HEK293 (cell line): ENCODE results near the gene PDIA5.

Experiments used
- CTCF ChIA-PET: fragments of 350-600 bp; formaldehyde crosslinking; extraction: SDS; loops from one replicate; lab custom pipeline; 2021; ENCODE audit warnings: antibody characterized with exemption; lab: Yijun Ruan, JAX
- POLR2A ChIA-PET: fragments of 300-600 bp; formaldehyde crosslinking; extraction: SDS; loops from one replicate; lab custom pipeline; 2020; ENCODE audit warnings: antibody characterized with exemption, inconsistent platforms; lab: Yijun Ruan, JAX
- H3K27ac ChIP-seq: fragments of 200-500 bp; sonication (Bioruptor generic); 2 replicates; pipeline ENCODE4 v1.5.1; 2014; ENCODE audit warnings: low read depth, low read length, control low read depth, inconsistent platforms; ENCODE audit errors: extremely low read depth
- H3K36me3 ChIP-seq, 2 experiments: fragments of 200-500 bp in 1 of 2; sonication (Bioruptor generic) in 1 of 2; 1 replicate in 1 of 2; 2 replicates in 1 of 2; pipeline ENCODE4 v1.5.1; 2014 to 2017; ENCODE audit warnings: inconsistent platforms in 2 of 2, low read length in 2 of 2; ENCODE audit not compliant: control insufficient read depth in 2 of 2, insufficient read depth in 1 of 2
- H3K4me1 ChIP-seq: fragments of 200-500 bp; sonication (Bioruptor generic); 2 replicates; pipeline ENCODE4 v1.5.1; 2014; ENCODE audit warnings: mild to moderate bottlenecking, low read length, inconsistent platforms; ENCODE audit not compliant: control insufficient read depth, insufficient read depth
- H3K4me3 ChIP-seq: 2 replicates; pipeline ENCODE4 v1.5.1; 2011; ENCODE audit warnings: low read depth, mild to moderate bottlenecking, control low read depth, low read length, moderate library complexity
- H3K9me3 ChIP-seq: fragments of 200-500 bp; sonication (Bioruptor generic); 2 replicates; pipeline ENCODE4 v1.5.1; 2014; ENCODE audit warnings: low read depth, low read length, inconsistent platforms; ENCODE audit not compliant: control insufficient read depth, insufficient read depth
- HOXD13 ChIP-seq: sonication (generic); formaldehyde crosslinking; IDR thresholded peaks from 2 replicates; pipeline ENCODE4 v1.8.0; 2022; ENCODE audit warnings: missing genetic modification reagents, borderline replicate concordance
- SP7 ChIP-seq: fragments of 450-650 bp; formaldehyde crosslinking; IDR thresholded peaks from 2 replicates; pipeline ENCODE4 v1.5.1; 2016; ENCODE audit warnings: missing biosample characterization, missing genetic modification characterization
- TRIM28 ChIP-seq: IDR thresholded peaks from 2 replicates; pipeline ENCODE4 v1.6.1; 2011; ENCODE audit warnings: low read length, control low read depth, borderline replicate concordance
- WT1 ChIP-seq: fragments of 450-650 bp; formaldehyde crosslinking; IDR thresholded peaks from 2 replicates; pipeline ENCODE4 v1.5.1; 2016; ENCODE audit warnings: missing biosample characterization, missing genetic modification characterization
- ZBTB20 ChIP-seq: fragments of 450-650 bp; formaldehyde crosslinking; IDR thresholded peaks from 2 replicates; pipeline ENCODE4 v1.5.1; 2016; ENCODE audit warnings: missing biosample characterization, missing genetic modification characterization
- ZBTB48 ChIP-seq: fragments of 450-650 bp; formaldehyde crosslinking; IDR thresholded peaks from 2 replicates; pipeline ENCODE4 v1.5.1; 2016; ENCODE audit warnings: missing biosample characterization, missing genetic modification characterization
- ZFP3 ChIP-seq: fragments of 450-650 bp; formaldehyde crosslinking; IDR thresholded peaks from 2 replicates; pipeline ENCODE4 v1.5.1; 2016; ENCODE audit warnings: low read depth, missing biosample characterization, missing genetic modification characterization
- ZFP69B ChIP-seq: fragments of 450-650 bp; formaldehyde crosslinking; IDR thresholded peaks from 2 replicates; pipeline ENCODE4 v1.5.1; 2016; ENCODE audit warnings: missing biosample characterization, missing genetic modification characterization
- ZNF132 ChIP-seq: fragments of 450-650 bp; formaldehyde crosslinking; IDR thresholded peaks from 2 replicates; pipeline ENCODE4 v1.5.1; 2017; ENCODE audit warnings: missing biosample characterization, missing genetic modification characterization, borderline replicate concordance
- ZNF341 ChIP-seq: fragments of 450-650 bp; formaldehyde crosslinking; IDR thresholded peaks from 2 replicates; pipeline ENCODE4; 2016; ENCODE audit warnings: low read depth, missing biosample characterization, missing genetic modification characterization
- ZNF629 ChIP-seq: fragments of 450-650 bp; formaldehyde crosslinking; IDR thresholded peaks from 2 replicates; pipeline ENCODE4 v1.5.1; 2017; ENCODE audit warnings: missing biosample characterization, missing genetic modification characterization
- ZNF664 ChIP-seq: fragments of 450-650 bp; formaldehyde crosslinking; IDR thresholded peaks from 2 replicates; pipeline ENCODE4 v1.5.1; 2016; ENCODE audit warnings: missing biosample characterization, missing genetic modification characterization
- TF ChIP-seq, protein P1 (sequence below): fragments of 450-650 bp; formaldehyde crosslinking; optimal IDR thresholded peaks from 2 replicates; pipeline ENCODE3; 2016; ENCODE audit warnings: missing biosample characterization, mild to moderate bottlenecking, missing genetic modification characterization
- TF ChIP-seq, protein P2 (sequence below): fragments of 450-650 bp; formaldehyde crosslinking; IDR thresholded peaks from 2 replicates; pipeline ENCODE4 v1.5.1; 2017; ENCODE audit warnings: missing biosample characterization, missing genetic modification characterization
- TF ChIP-seq, protein P3 (sequence below): fragments of 450-650 bp; formaldehyde crosslinking; IDR thresholded peaks from 2 replicates; pipeline ENCODE4; 2016; ENCODE audit warnings: missing biosample characterization, missing genetic modification characterization
- TF ChIP-seq, protein P4 (sequence below): fragments of 450-650 bp; formaldehyde crosslinking; IDR thresholded peaks from 2 replicates; pipeline ENCODE4 v1.5.1; 2017; ENCODE audit warnings: missing biosample characterization, missing genetic modification characterization

PDIA5 gene

DNA sequence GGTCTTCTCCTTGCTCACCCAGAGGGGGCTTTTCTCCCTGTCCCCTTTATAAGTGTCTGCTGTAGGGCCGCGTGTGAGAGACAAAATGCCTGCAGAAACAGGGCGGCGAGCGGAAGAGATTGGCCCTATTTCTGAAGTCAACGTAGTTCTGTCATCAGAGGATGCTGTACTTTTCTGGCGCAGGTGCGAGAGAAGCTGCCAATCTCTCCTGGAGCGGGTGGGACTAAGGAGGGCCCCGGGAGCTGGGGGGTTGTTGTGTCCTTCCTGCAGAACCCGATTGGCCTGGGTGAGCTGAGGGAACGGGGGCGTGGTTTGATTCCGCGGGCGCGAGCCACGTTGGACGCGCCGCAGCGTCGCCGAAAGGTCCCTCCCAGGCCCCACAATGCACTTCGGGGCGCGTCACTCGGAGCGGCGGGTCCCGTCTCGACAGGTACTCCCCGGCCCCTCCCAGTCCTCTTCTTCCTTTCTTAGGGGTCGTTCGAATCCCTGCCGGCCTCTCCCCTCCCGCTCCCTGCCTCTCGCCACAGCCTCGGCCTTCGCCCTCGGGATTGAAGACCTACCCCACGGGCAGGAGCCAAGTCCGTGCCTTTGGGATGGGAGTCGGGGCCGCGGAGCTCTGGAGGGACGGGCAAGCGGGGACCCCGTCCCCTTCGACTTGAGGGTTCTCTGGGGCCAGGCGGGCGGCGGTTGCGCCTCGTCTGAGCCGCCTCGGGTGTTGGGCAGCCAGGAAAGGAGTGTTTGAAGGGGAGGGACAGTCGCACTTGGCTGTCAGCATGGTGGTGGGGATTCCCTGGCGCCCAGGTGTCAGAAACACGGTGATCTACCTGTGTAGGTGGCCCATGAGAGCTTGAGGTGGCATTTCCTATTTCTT is 135.0 kb downstream of the PDIA5 start, which contains the start of gene SEC22A (continued):
- TF ChIP-seq ZNF629 (tag by site-specific recombination): 0 out of 2 replicates have a peak, but pooled peaks have one; percentile 35
- no peak for TF ChIP-seq ZNF341 (tag by site-specific recombination)
- TF ChIP-seq, protein P1, sequence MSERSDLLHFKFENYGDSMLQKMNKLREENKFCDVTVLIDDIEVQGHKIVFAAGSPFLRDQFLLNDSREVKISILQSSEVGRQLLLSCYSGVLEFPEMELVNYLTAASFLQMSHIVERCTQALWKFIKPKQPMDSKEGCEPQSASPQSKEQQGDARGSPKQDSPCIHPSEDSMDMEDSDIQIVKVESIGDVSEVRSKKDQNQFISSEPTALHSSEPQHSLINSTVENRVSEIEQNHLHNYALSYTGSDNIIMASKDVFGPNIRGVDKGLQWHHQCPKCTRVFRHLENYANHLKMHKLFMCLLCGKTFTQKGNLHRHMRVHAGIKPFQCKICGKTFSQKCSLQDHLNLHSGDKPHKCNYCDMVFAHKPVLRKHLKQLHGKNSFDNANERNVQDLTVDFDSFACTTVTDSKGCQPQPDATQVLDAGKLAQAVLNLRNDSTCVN (tag by site-specific recombination): peak; percentile 81
- TF ChIP-seq, protein P2, sequence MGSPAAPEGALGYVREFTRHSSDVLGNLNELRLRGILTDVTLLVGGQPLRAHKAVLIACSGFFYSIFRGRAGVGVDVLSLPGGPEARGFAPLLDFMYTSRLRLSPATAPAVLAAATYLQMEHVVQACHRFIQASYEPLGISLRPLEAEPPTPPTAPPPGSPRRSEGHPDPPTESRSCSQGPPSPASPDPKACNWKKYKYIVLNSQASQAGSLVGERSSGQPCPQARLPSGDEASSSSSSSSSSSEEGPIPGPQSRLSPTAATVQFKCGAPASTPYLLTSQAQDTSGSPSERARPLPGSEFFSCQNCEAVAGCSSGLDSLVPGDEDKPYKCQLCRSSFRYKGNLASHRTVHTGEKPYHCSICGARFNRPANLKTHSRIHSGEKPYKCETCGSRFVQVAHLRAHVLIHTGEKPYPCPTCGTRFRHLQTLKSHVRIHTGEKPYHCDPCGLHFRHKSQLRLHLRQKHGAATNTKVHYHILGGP (tag by site-specific recombination): no peak
- TF ChIP-seq ZBTB20: peak; percentile 99
- TF ChIP-seq TRIM28: peak; percentile 47; the same call in 1 of the 2 replicates
- 0 out of 2 replicates have a peak, but pooled peaks have one; percentile 8 for TF ChIP-seq SP7
- TF ChIP-seq ZBTB48 (tag by site-specific recombination): peak; percentile 95

DNA sequence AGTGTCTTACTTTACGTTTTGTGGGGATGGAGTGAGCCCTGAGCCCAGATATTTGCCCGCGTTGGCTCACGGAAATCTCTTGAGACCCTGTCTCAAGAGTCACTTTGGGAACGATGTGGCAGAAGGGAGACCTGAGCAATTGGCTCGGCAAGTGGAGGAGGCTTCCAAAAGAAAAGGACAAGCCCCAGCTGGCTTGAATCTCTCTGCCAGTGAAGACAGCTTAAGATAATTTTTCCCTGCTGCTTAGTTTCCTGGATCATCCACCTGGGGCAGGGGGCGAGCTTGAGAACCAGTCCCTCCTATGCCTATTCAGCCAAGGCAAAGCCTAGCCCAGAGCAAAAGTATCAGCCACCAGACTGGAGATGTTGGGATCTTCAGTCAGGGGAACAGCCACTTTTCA is 135.6 kb downstream of the PDIA5 start:
- CTCF ChIA-PET: interaction anchor here (1.1 kb wide), 1 partner anchor 260 kb away, joined by 4 read pairs; no protein-coding TSS in a partner anchor
- Histone ChIP-seq H3K27ac (peak overlapping the region; percentile 40; the same call in 1 of the 2 replicates), H3K36me3 (no peaks in the 10 kb centered on the region), H3K9me3 (no peaks in the 10 kb centered on the region), H3K4me3 (peak overlapping the region; percentile 100)
- POLR2A ChIA-PET: interaction anchor here (0.9 to 1.9 kb wide), 3 partner anchors 135 to 786 kb away, joined by 3 to 7 read pairs (median 4); partner anchors contain the start of gene HSPBAP1
- TF ChIP-seq, protein P3, sequence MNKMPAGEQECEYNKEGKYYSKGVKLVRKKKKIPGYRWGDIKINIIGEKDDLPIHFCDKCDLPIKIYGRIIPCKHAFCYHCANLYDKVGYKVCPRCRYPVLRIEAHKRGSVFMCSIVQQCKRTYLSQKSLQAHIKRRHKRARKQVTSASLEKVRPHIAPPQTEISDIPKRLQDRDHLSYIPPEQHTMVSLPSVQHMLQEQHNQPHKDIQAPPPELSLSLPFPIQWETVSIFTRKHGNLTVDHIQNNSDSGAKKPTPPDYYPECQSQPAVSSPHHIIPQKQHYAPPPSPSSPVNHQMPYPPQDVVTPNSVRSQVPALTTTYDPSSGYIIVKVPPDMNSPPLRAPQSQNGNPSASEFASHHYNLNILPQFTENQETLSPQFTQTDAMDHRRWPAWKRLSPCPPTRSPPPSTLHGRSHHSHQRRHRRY (tag by site-specific recombination): no peak
- no peak for TF ChIP-seq ZFP3 (tag by site-specific recombination)
- TF ChIP-seq HOXD13: no peak
- no peak for TF ChIP-seq ZNF132 (tag by site-specific recombination)
- TF ChIP-seq, protein P4, sequence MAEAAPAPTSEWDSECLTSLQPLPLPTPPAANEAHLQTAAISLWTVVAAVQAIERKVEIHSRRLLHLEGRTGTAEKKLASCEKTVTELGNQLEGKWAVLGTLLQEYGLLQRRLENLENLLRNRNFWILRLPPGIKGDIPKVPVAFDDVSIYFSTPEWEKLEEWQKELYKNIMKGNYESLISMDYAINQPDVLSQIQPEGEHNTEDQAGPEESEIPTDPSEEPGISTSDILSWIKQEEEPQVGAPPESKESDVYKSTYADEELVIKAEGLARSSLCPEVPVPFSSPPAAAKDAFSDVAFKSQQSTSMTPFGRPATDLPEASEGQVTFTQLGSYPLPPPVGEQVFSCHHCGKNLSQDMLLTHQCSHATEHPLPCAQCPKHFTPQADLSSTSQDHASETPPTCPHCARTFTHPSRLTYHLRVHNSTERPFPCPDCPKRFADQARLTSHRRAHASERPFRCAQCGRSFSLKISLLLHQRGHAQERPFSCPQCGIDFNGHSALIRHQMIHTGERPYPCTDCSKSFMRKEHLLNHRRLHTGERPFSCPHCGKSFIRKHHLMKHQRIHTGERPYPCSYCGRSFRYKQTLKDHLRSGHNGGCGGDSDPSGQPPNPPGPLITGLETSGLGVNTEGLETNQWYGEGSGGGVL: no peak
- no peak for TF ChIP-seq WT1 (tag by site-specific recombination)
- no peak for TF ChIP-seq ZNF664
- no peak for TF ChIP-seq ZFP69B (tag by site-specific recombination)
- TF ChIP-seq, all 188 proteins: peak for 0
- H3K4me1 ChIP-seq: no peaks in the 10 kb centered on the region
